Measurements from ENCODE around the gene CFAP73.
"Not testable (repeated sequence)": the region's sequence is repeated elsewhere in the genome, so short reads cannot be mapped to it uniquely, and the experiment has no call there.

Gene CFAP73

GRCh38 chr12:113136990-113137511, 12.5 kb upstream of the CFAP73 start:
- DNase-seq (ENCODE audit: low spot score): no peak
- TF ChIP-seq CTCF (IDR thresholded peaks at IDR 0.05; ENCODE audit: extremely low read depth, missing control alignments): no peak

GRCh38 chr12:113137861-113138783, 11.4 kb upstream of the CFAP73 start:
- no peak for DNase-seq (ENCODE audit: low spot score)
- TF ChIP-seq CTCF (IDR thresholded peaks at IDR 0.05; ENCODE audit: extremely low read depth, missing control alignments): no peak

GRCh38 chr12:113138826-113139225, 10.7 kb upstream of the CFAP73 start:
- TF ChIP-seq CTCF (IDR thresholded peaks at IDR 0.05; ENCODE audit: extremely low read depth, missing control alignments): no peak
- DNase-seq (ENCODE audit: low spot score): no peak

DNA sequence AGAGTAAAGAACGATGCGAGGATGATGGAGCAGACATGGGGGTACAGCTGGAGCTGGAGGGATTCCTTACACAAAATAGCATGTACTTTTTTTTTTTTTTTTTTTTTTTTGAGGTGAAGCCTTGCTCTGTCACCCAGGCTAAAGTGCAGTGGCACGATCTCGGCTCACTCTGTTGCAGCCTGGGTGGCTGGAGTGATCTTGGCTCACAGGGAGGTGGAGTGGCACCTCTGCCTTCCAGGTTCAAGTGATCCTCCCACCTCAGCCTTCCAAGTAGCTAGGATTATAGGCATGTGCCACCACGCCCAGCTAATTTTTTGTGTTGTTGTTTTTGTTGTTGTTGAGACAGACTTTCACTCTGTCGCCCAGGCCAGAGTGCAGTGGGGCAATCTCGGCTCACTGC, 8.8 kb upstream of the CFAP73 start:
- DNase-seq (ENCODE audit: low spot score): no peak
- TF ChIP-seq CTCF (IDR thresholded peaks at IDR 0.05; ENCODE audit: extremely low read depth, missing control alignments): no peak

DNA sequence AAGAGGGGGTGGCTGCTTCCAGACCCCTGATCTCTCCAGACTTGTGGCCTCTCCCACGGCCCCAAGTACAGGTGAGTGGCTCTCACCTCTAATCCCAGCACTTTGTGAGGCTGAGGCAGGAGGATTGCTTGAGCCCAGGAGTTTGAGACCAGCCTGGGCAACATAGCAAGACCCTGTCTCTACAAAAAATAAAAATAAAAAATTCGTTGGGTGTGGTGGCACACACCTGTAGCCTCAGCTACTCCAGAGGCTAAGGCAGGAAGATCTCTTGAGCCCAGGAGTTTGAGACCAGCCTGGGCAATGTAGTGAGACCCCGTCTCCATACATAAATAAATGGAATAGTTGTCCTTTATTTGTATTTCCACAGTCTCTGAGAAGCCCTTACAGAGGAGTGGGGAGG, 7.8 kb upstream of the CFAP73 start:
- not testable (repeated sequence) for DNase-seq (ENCODE audit: low spot score)

DNA sequence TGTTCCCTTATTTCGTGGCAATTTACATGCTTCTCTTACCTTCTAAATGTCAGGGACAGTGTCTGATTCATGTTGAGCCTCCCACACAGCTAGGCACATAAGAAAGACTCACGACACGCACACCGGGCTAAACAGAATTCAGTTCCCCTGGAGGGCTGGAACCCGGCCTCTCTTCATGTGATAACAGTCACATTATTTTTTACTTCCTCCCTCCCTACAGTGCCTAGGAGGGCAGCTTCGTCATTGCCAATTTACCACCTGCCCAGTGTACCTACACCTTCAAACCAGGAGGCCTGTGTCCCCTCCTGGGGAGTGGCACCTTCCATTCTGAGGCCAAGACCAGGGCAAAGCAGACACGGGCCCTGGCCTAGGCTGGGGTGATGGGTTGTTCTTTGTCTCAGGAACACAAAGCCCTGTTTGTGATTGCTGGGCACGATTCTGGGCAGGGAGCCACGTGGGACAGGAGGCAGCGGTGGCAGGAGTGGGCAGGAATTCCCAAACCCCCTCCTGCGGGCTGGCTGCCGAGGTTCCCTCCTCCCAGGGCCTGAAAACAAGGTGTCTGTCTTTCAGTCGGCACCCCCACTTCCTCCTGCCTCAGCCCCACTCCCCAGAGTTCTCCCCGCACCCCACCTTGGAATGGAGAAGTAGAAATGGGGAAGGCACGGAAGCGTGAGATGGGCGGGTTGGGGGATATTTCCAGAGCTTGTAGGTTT, 7.2 kb upstream of the CFAP73 start:
- no peak for TF ChIP-seq CTCF (IDR thresholded peaks at IDR 0.05; ENCODE audit: extremely low read depth, missing control alignments)
- DNase-seq (ENCODE audit: low spot score): no peak

DNA sequence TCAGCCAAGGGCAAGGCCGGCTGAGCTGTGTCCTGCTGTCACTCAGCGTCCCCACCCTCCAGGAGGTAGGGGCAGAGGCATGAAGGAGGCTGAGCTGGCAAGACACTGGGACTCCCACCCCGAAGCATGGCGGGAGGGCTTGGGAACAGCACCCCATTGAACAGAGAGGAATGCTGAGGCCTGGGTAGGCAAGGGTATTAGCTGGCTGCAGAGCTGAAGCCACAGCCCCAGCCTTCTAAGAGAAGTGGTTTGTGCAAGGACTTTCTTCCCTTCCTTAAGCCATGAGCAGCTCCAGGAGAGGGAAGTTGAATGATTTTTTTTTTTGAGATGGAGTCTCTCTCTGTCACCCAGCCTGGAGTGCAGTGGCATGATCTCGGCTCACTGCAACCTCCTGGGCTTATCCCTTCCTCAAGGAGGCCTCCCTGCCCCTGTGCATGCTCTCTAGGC, 6.6 kb upstream of the CFAP73 start:
- no peak for DNase-seq (ENCODE audit: low spot score)
- no peak for TF ChIP-seq CTCF (IDR thresholded peaks at IDR 0.05; ENCODE audit: extremely low read depth, missing control alignments)

Measured in GM20000 (cell line).